Mesenteric fat pad (tissue), 1 donor: ENCODE data around the gene AMPH. TPM values are rescaled to one million over a fixed set of nuclear protein-coding genes. Genes with fewer than 3 reads are reported as not detected.

Experiments
- DNase-seq: peaks from one replicate; pipeline ENCODE4 v3.0.0-alpha.2; 2020; ENCODE audit warnings: low spot score
- total RNA-seq: library from RNA; stranded (reverse); fragmentation: NEBNext Ultra II Directional; extraction: Animal tissue kit (Norgen Biotek cat#: 25700); gene quantifications from one replicate; pipeline ENCODE4 v1.2.1, GENCODE V29; 2021
- donor health status: DM: yes; HTN: yes; CAD: no.

AMPH gene
- total RNA-seq, 1 donor from 2014 or later: 16.4 TPM

DNA sequence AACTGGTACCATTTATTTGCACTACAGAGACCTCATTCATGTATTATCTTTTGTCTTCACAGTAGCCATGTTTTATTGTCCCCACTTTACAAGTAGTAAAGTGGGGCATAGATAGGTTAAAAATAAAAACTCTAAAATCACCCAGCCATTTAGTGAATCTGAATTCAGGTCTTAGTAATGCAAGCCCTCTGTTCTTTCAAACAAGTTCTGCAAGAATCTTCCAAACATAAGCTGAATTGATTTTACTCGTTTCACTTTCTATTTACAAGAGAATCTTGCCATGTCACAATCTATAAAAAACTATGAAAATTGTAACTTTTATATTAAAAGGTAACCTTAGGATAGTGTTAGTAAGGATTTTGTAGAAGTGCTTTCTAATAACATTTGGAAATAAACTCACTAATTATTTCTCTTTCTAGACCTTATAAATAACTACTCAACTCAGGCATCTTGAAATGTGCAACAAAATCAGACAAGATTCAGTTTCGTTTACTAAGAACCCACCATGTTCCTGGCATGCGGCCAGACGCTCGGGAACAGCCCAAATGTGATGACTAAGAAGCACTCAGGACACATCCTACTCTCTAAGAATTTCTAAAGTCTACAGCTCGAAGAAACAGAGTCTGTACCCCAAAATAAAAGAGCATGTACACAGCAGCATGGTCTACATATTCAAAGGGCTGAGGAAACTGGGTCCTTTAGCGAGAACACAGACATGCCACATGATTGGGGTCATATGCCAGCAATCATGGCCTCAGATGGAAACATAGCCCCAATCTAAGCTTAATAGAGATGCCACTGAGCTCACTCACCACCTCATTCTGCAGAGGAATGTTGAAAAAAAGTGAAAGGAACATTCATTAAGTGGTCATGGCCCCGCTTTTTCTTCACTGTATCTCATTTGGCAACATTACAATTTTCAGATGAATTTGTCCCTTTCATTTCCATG, 167.6 kb downstream of the AMPH start:
- DNase-seq: no peak

DNA sequence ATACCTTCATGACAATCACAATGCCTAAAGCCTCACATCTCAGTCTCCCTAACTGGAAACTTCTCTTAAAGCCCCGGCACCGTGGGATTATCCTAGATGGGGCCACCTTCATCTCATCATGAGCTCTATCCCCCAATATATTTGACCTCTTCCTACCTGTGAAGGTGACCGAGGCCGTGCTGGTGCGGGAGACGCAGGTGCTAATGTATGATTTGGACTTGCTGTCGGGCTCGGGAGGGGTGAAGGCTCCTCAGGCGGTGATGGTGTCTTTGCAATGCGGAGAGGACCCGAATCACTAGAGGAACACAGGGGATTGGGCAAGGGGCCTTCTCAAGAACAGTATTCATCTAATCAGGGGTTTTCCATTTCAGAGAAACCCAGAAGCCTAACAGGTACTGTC, 168.4 kb downstream of the AMPH start:
- DNase-seq: no peak

DNA sequence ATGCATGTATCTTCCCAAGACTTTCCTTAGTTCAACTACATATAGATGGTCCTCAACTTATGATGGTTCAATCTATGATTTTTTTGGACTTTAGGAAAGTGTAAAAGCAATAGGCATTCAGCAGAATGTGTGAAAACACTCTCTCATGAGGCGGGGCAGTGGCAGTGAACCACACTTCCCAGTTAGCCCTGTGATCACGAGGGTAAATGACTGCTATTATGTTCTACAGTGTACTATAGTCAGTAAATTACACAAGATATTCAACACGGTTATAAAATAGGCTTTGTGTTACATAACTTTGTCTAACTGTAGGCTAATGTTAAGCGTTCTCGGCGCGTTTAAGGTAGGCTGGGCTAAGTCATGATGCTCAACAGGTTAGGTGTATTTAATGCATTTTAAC, 169.3 kb downstream of the AMPH start:
- DNase-seq: no peak

DNA sequence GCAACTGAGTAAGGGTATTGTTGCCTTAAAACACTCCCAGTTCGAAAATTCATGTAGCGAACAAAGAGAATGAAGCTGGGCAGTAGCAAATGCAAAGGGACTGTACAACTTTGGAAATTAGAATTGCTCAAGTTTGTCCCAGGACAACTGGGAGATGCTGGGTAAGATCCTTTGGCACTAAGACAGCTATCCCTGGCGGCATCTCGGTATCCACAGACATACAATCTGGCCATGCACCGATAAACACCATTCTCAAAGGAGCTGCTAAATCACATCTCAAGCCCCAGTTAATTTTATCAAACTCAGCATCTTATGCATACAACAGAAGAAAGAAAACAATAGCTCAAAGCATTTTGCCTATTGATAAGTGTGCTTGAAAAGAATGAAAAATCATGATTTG, 177.3 kb downstream of the AMPH start:
- DNase-seq: no peak

DNA sequence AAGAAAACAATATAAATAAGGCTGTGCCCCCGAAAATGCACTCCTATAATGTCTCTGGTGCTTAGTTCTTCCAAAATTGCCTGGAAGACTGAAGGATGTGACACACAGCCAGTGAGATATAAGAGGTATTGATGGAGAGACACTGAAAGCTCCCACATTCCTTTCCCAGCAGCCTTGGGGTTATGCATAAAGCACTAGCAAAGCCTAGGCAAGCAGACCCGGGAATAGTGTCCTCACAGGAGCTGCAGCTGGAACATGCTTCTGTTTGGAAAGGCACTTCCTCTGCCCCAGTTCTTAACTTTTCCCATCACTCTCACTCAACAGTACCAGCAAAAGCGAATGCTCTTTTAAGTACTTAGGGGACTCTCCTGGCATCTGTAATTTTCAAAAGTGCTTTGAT, 178.0 kb downstream of the AMPH start:
- no peak for DNase-seq

DNA sequence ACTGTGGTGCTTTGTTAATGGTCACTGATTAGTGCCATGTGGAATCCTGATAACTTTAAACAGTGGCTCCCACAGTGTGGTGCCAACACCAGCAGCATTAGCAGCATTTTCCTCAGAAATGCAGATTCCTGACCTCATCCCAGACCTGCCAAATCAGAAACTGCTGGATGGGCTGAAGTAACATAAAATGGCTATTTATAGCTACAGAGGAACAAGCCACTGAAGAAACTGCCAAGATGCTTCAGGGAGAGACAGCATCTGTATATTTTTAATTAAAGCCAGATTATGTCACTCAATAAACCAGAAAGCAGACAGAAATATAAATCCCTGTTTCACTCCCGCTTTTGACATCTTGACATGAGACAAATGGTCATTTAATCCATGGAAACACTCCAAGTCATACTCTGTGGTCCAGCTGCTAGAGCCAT, 178.5 kb downstream of the AMPH start:
- DNase-seq: no peak

DNA sequence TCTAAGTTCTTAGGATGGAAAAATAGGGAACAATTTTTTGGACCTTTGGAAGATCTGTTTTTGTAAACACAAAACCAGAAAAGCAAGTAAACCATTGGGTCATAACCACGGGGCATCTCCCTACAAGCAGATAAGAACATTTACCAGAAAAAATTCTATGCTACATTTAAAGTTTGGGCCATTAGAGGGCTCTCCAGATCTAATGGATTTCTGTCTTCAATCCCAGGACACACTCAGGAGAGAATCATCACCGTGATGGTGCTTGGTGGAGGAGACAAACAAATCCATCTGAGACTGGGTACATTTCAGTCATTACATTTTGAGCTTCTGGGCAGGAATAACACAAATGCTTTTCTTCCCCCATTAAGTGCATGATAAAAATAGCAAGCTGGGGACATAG, 179.3 kb downstream of the AMPH start:
- DNase-seq: no peak

DNA sequence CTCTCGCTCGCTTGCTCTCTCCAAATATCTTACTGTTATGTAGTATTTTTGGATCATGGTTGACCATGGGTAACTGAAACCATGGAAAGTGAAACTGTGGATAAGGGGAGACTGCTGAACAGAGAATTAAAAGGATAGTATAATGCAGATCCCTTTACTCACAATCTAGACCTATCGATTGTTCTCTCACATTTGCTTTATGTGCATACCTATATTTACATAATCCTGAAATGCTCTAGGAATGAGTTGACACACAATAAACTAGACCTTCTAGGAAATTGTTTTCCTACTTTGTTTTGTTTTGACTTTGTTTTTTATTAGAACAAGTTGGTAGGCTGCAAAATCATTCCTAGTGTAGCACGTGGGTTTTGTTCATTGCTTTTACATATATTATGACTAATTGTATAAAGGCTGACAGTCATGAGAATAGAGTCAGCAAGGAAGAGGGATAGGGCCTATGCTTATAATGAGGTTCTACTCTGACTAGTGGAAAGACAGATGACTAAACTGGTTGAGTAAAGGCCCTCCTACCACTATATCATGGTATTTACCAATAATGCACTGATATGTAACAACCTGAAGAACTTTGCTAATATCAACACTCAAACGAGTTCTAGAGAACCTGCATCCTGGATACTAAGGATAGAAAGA, 182.5 kb downstream of the AMPH start:
- no peak for DNase-seq

DNA sequence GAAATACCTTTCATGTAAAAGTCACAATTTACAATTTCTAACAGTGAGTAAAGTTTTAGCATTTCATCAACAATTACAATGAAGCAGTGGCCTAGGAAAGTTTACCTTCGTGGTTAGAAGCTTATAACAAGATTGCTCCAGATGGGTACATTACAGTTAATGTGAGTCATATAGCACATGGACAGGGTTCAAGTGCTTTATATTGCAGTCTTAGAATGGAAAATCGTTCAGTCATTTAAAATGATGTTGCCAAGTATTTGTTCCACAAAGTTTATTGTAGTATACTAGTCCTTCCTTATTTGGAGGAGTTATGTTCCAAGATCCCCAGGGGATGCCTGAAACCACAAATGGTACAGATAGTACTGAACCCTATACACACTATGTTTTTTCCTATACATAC, 183.1 kb downstream of the AMPH start:
- DNase-seq: no peak

DNA sequence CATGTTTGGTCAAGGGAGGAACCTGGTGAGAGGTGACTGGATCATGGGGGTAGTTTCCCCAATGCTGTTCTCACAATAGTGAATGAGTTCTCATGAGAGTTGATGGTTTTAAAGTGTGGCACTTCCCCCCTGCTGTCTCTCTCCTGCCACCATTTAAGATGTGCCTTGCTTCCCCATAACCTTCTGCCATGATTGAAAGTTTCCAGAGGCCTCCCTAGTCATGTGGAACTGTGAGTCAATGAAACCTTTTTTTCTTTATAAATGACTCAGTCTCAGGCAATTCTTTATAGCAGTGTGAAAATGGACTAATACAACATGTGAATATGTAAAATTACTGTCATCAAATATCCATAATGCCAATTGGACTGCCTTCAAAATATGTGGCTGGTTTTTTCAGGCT, 192.2 kb downstream of the AMPH start:
- DNase-seq: no peak

DNA sequence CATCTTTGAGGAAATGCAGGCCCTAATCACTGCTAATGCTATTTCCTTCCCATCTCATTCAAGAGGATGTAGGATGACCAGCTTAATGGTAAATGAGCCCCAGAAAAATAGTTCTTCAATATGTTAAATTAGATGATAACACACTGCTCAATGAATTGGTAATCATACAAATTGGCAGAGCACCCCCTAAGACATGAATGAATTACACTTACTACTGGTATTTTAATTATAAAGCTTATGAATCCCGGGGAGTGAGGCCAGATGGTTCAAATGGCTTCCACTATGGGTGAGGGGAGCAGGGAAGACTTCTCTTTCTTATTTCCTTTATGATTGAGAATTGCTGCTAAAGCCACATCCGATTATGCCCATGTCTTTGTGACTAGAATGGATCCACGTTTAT, 198.5 kb downstream of the AMPH start:
- no peak for DNase-seq

DNA sequence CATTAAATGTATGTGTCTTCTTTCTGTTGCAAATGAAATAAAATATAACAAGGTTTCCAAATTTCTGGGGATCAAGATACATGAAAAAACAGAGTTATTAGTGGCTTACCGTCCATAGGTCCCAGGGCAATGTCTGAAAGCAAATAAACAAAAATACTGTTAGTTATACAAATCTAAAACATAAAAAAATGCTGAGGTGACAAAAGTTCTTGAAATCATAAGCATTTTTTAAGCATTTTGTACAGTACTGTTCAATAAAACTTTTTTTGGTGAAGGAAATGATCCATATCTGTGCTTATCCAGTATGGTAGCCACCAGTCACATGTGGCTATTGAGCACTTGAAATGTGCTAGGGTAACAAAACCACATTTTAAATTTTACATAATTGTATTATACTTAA, 199.1 kb downstream of the AMPH start:
- DNase-seq: no peak

DNA sequence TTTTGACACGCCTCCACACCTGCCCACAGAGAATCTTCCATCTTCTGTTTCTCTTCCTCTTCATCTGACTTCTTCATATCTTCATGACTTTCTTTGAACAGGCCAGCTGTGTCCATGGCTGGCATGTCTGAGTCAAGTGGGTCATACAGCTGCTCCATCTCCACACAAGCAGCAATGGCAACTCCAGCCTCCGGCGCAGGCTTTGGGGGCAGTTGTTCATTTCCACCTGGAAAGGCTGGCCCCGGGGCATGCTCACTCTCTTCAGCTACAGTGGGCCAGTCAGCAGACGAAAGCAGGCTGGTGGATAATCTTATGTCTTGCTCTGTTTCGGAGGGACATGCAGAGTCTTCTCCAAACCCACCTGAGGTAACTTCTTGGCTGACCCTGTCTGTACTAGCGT, 202.1 kb downstream of the AMPH start:
- no peak for DNase-seq

DNA sequence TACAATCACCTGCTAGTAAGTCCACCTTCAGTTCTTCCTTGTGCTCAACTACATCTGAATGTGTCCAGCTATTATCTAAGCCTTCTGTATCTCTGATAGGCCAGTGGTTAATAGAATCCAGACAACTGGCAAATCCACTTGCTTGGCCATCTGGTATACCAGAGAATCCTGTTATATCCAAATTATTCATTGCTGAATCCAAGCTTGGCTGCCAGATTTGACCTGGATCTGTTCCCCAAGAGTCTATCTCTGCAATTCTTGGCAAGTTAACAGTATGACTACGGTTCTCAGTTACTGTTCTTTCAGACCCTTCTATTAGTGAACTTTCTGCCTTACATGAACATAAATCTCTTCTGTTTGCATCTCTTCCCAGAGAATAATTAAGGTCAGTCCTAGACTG, 203.1 kb downstream of the AMPH start:
- DNase-seq: no peak

DNA sequence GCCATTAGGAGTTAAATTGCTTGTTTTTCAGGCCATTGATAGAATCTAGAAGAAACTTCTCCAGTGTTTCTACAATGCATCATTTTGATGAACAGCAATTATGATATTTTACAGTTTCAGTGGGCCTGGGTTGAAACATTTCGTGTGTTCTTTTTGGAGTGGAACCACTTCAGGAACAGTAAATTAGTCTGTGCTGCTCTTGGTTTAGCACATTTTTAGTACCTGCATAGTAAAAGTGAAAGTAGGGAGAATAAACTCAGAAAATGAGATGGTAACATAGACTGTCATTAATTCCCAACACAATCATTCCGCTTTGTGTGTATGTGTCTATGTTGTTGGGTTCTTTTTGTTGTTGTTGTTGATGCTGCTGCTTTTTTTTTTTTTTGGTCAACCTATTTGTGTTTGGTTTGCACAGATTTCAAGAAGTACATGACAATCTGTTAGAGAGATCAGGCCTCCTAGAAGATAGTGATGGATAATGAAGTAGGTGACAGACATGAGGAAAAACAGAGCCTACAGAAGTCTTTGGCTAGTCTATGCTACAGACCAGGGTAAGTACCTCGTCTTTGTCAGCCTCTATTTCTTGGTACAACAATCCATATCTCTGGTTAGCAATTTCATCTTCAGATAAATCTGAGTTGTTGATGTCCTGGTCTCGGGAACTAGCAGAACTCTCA, 203.8 kb downstream of the AMPH start:
- no peak for DNase-seq

DNA sequence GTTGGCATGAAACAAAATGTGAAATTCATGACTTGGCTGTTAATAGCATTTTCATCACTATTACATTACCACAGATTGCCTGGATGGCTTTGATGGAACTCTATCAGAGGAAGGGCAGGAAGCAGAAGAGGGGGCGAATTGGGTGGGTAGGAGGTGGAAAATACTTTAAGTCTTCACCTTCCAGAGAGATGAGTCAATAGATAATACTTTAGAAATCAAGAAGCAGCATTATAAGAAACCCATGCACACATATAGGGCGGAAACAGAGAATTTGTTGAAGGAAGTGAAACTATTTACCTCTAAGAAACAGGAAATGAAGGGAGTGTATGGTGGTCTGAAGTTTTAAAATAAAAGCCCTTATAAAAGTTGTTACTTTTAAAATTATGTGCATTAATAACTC, 205.7 kb downstream of the AMPH start:
- DNase-seq: no peak

DNA sequence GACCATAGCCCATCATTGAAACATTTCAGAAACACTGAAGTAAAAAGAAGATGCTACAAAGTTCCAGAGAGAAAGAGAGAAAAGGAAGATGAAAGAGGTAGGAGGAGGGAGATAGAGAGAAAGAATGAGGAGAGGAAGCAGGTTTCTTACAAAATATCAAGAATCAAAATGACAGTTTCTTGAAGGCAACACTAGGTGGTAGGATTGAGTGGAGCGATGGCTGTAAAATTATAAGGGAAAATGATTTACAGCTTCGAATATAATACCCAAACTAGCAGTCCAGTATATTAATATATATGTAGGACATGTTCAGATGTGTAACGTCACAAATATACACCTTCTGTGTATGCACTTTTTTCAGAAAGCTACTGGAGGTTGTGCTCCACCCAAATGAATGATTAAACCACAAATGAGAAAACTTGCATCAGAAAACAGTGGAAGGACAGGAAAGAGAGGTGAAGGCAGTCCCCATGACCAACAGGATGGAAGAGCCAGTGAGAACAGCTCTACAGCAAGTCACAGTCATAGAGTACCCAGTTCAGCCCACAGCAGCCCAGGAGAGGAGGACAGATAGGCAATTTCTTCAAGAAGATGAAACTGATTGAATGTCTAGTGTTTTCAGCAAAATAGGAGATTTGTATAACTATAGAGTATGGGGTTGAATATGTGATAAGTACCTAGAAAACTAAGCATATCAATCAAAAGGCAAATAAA, 206.3 kb downstream of the AMPH start:
- DNase-seq: no peak

DNA sequence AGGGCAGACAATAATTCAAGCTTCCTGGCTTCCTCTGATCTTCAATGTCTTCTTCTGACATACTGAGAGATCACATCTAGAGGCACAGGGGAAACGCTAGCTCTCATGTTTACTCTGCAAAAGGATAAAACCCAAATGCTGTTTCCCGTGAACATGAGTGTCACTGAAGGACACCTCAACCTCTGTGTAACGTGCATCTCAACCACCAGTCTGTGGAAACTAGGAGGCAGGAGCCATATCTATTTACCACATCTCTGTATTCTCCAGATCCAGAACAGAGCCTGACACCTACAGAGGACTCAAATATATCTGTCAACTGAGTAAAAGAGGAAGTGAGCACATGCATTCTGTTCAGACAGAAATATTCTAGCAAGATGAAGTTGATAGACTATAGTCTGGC, 217.4 kb downstream of the AMPH start:
- no peak for DNase-seq

DNA sequence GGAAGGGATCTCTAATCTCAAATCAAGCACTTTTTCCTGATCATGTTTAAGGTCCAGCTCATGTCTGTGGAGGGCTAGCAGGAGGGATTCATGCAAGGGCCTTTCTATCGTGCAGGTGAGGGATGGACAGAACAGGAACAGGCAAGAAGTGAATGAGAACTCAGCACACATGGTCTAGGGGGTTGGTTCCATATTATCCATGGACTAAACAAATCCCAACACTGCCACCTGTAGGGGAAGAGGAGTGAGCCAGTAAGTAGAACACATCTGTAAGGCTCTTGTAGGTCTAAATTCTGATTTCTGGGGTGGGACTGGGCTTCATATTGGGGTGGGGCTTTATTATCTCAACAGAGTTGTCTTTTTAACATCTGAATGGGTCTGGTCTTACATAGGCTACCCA, 219.8 kb downstream of the AMPH start:
- DNase-seq: no peak

DNA sequence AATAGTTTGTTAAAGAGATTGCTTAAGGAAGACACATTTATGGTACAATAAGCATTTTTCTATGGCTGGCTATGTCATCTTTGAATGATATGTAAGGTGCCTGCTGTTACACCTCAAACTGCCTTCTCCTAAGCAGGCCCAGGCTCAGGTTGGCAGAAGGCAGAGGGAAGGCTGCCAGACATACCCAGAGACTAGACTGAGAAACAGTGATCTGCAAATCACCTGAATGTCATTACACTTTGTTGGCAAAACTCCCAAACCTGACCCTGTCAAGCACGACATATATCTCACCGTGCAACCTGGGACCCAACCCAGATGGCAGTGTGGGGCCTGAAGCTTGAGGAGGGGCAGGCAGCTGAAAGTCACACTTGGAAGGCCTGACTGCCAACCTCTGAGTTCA, 221.1 kb downstream of the AMPH start:
- DNase-seq: no peak

DNA sequence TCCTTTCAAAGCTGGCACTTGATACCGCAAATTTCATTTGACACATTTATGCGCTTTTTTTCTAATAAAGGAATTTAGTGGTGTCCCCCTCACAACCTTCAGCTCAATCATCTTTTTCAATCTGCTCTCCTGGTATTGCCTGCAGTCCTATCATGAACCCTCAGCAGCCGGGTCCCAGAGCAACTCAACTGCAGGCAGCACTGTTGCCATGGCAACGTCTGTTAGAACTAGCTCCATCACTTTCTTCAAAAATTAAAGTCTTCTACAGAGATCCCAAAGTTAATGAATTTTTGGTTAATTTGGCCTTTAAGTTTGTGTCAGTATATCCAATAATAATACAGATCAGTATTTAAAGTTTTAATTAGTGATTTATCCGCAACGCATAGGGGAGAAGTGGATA, 221.6 kb downstream of the AMPH start:
- no peak for DNase-seq
